AG09319 (cell line): ENCODE results near the gene EAF1.
A peak's percentile ranks its signal among the peaks of the same experiment; 100 is the strongest.

ENCODE experiments used
- DNase-seq: peaks from one replicate; pipeline ENCODE4 v3.0.0-alpha.2; 2010; ENCODE audit warnings: low read depth; ENCODE audit errors: extremely low read depth
- CTCF ChIP-seq: IDR thresholded peaks from 2 replicates; pipeline ENCODE4 v1.5.1; 2011; ENCODE audit warnings: low read depth, mild to moderate bottlenecking, inconsistent platforms, low read length, moderate library complexity

Gene EAF1

GRCh38 chr3:15433531-15433930 lies 6.1 kb downstream of the EAF1 start:
- DNase-seq = no peak
- TF ChIP-seq CTCF = no peak

DNA sequence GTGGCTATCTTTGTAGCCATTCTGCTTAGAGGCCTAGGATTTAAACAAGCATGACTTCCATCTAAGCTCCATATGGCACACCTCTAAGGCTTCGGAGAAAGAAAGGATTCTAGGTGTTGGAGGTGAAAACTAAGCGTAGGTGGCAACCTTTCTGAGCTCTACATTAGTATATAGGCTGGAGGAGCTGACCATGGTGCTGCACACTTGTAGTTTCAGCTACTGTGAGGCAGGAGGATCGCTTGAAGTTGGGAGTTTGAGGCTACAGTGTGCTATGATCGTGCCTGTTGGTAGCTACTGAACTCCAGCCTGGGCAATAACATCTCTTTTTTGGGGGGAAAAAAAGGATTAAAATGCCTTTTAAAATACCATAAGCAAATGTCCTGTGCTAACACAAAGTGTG lies 7.4 kb downstream of the EAF1 start:
- no peak for TF ChIP-seq CTCF
- no peak for DNase-seq

DNA sequence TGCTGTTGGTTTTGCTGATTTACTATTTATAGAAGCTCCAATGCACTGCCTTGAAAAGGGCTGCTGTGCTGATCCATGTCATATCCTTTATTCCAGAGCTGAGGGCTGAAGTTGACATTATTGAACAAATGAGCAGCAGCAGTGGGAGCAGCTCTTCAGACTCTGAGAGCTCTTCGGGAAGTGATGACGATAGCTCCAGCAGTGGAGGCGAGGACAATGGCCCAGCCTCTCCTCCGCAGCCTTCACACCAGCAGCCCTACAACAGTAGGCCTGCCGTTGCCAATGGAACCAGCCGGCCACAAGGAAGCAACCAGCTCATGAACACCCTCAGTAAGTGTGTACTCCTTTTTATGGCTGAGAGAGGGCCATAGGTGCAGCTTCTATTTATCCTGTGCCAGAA lies 8.8 kb downstream of the EAF1 start:
- DNase-seq = no peak
- no peak for TF ChIP-seq CTCF

DNA sequence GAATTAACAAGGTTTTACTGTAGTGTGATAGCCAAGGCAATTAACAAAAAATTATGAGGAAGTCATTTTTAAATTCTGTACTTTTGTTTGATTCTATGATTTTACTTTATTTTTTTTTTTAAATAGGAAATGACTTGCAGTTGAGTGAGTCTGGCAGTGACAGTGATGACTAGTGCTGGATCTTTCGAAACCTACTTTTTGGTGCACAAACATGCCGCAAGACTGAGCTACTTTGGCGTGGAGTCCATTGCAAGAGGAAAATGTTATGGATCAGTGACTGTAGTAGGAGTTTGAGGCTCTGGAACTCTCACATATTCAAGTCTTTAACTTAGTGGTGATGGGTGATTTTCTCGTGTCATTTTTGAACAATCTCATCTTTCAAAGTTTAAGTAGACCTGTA lies 11.6 kb downstream of the EAF1 start:
- no peak for TF ChIP-seq CTCF
- peak; percentile 68 for DNase-seq

DNA sequence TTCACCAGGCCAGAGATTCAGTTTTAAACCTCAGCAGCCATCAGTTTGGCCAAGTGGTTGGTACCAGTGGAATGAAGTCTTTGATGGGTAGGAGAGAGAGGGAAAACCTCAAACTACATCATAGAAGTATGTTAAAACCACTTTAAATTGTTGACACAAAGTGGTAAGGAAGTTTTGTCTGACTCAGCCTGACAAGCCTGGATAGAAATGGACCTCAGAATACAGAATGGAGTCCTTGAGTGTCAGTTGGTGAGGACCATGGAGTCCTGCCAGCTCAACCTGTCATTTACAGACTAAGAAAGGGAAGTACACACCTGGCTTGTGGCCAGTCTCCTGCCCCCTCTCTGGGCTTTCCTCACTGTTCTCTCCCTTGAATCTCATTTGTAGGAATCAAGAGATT lies 12.1 kb downstream of the EAF1 start:
- TF ChIP-seq CTCF = no peak
- no peak for DNase-seq

- TF ChIP-seq CTCF = no peak
- no peak for DNase-seq
Observed at GRCh38 chr3:15440891-15441290, 13.5 kb downstream of the EAF1 start.

GRCh38 chr3:15443826-15444524 lies 16.6 kb downstream of the EAF1 start:
- DNase-seq = no peak
- no peak for TF ChIP-seq CTCF
